ENCODE measurements around the gene ZEB2.

Gene ZEB2

DNA sequence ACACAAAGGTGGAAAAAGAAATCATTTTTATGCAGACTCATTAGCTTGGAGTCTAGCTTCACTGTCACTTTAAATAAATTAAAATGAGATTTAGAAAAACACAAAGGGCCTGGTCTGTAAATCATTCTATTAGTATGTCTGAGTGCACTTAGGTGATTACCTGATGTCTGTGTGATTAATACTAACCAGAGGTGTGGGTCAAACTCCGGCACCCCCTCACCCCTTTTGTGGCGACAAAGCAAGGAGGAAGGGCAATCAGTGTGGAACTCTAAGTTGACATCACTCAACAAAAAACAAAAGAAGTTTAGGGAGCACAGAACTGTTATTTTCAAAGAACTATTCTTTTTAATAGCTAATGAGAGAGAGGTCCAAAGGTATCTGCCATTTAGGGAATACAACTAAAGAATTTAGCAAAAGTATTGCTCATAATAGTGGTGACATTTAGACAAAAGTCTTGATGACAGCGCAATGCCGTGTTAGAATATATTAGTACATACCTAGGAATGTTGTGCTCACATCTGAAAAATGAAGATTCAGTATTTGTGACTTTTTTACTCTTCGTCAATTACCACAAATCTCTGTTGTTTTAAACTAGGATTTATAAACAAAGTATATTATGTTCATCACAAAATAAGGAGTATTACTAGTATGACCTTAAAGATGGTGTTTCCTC, 66.3 kb downstream of the ZEB2 start:
- peaks cover 7% of the 10 kb centered on the region; the same call in 1 of the 2 replicates for H3K79me2 ChIP-seq (ENCODE audit: insufficient read depth, low read length)
- no peaks in the 10 kb centered on the region for H3K27me3 ChIP-seq (ENCODE audit: insufficient read depth, low read length, poor library complexity, severe bottlenecking)
- H4K20me1 ChIP-seq (ENCODE audit: insufficient read depth, low read length, poor library complexity, severe bottlenecking): no peaks in the 10 kb centered on the region
- peaks cover 46% of the 10 kb centered on the region for H3K4me1 ChIP-seq (ENCODE audit: insufficient read depth, low read length, poor library complexity, severe bottlenecking)
- no peak overlapping the region for H2AFZ ChIP-seq (ENCODE audit: low read length)
- H3F3A ChIP-seq (ENCODE audit: low read depth): no peaks in the 10 kb centered on the region
- TF ChIP-seq, protein P1, sequence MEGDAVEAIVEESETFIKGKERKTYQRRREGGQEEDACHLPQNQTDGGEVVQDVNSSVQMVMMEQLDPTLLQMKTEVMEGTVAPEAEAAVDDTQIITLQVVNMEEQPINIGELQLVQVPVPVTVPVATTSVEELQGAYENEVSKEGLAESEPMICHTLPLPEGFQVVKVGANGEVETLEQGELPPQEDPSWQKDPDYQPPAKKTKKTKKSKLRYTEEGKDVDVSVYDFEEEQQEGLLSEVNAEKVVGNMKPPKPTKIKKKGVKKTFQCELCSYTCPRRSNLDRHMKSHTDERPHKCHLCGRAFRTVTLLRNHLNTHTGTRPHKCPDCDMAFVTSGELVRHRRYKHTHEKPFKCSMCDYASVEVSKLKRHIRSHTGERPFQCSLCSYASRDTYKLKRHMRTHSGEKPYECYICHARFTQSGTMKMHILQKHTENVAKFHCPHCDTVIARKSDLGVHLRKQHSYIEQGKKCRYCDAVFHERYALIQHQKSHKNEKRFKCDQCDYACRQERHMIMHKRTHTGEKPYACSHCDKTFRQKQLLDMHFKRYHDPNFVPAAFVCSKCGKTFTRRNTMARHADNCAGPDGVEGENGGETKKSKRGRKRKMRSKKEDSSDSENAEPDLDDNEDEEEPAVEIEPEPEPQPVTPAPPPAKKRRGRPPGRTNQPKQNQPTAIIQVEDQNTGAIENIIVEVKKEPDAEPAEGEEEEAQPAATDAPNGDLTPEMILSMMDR (conservative IDR thresholded peaks at IDR 0.05; ENCODE audit: low read length): no peak
- TF ChIP-seq EZH2phosphoT487 (IDR thresholded peaks at IDR 0.05; ENCODE audit: borderline replicate concordance): no peak
- H3K4me3 ChIP-seq (ENCODE audit: low read length, poor library complexity, severe bottlenecking): no peak overlapping the region
- no peaks in the 10 kb centered on the region for H3K9me2 ChIP-seq (replicated peaks; ENCODE audit: low read depth, low read length)
- H3K9me3 ChIP-seq (ENCODE audit: insufficient read depth, low read depth, low read length): no peaks in the 10 kb centered on the region
- no peak overlapping the region for H3K9ac ChIP-seq (ENCODE audit: low read depth, low read length, poor library complexity, severe bottlenecking)
- no peaks in the 10 kb centered on the region for H3K36me3 ChIP-seq (ENCODE audit: insufficient read depth, low read length)
- H3K4me2 ChIP-seq (ENCODE audit: low read depth, low read length, poor library complexity, severe bottlenecking): no peak overlapping the region

GRCh38 chr2:144452989-144453336, 67.0 kb downstream of the ZEB2 start:
- Histone ChIP-seq H3K4me1 (ENCODE audit: insufficient read depth, low read length, poor library complexity, severe bottlenecking) (peaks cover 44% of the 10 kb centered on the region), H3K9ac (ENCODE audit: low read depth, low read length, poor library complexity, severe bottlenecking) (no peak overlapping the region), H3K27me3 (ENCODE audit: insufficient read depth, low read length, poor library complexity, severe bottlenecking) (no peaks in the 10 kb centered on the region), H3K36me3 (ENCODE audit: insufficient read depth, low read length) (no peaks in the 10 kb centered on the region), H2AFZ (ENCODE audit: low read length) (no peak overlapping the region), H4K20me1 (ENCODE audit: insufficient read depth, low read length, poor library complexity, severe bottlenecking) (no peaks in the 10 kb centered on the region), H3K79me2 (ENCODE audit: insufficient read depth, low read length) (peaks cover 8% of the 10 kb centered on the region; the same call in 1 of the 2 replicates), H3K4me2 (ENCODE audit: low read depth, low read length, poor library complexity, severe bottlenecking) (no peak overlapping the region), H3K9me3 (ENCODE audit: insufficient read depth, low read depth, low read length) (no peaks in the 10 kb centered on the region), H3K4me3 (ENCODE audit: low read length, poor library complexity, severe bottlenecking) (no peak overlapping the region), H3F3A (ENCODE audit: low read depth) (no peaks in the 10 kb centered on the region), H3K9me2 (replicated peaks; ENCODE audit: low read depth, low read length) (no peaks in the 10 kb centered on the region)
- no peak for TF ChIP-seq EZH2phosphoT487 (IDR thresholded peaks at IDR 0.05; ENCODE audit: borderline replicate concordance)
- TF ChIP-seq, protein P1 (conservative IDR thresholded peaks at IDR 0.05; ENCODE audit: low read length): no peak

GRCh38 chr2:144452169-144452988, 67.5 kb downstream of the ZEB2 start:
- H3K79me2 ChIP-seq (ENCODE audit: insufficient read depth, low read length): peaks cover 8% of the 10 kb centered on the region; the same call in 1 of the 2 replicates
- no peaks in the 10 kb centered on the region for H3K36me3 ChIP-seq (ENCODE audit: insufficient read depth, low read length)
- no peak overlapping the region for H2AFZ ChIP-seq (ENCODE audit: low read length)

More at GRCh38 chr2:144452169-144452988, 67.5 kb downstream of the ZEB2 start:
- no peaks in the 10 kb centered on the region for H3K9me3 ChIP-seq (ENCODE audit: insufficient read depth, low read depth, low read length)
- no peak overlapping the region for H3K4me2 ChIP-seq (ENCODE audit: low read depth, low read length, poor library complexity, severe bottlenecking)
- H4K20me1 ChIP-seq (ENCODE audit: insufficient read depth, low read length, poor library complexity, severe bottlenecking): no peaks in the 10 kb centered on the region
- no peak overlapping the region for H3K9ac ChIP-seq (ENCODE audit: low read depth, low read length, poor library complexity, severe bottlenecking)
- no peaks in the 10 kb centered on the region for H3F3A ChIP-seq (ENCODE audit: low read depth)
- H3K4me1 ChIP-seq (ENCODE audit: insufficient read depth, low read length, poor library complexity, severe bottlenecking): peaks cover 44% of the 10 kb centered on the region
- TF ChIP-seq, protein P1 (conservative IDR thresholded peaks at IDR 0.05; ENCODE audit: low read length): no peak
- TF ChIP-seq EZH2phosphoT487 (IDR thresholded peaks at IDR 0.05; ENCODE audit: borderline replicate concordance): no peak
- no peak overlapping the region for H3K4me3 ChIP-seq (ENCODE audit: low read length, poor library complexity, severe bottlenecking)
- no peaks in the 10 kb centered on the region for H3K27me3 ChIP-seq (ENCODE audit: insufficient read depth, low read length, poor library complexity, severe bottlenecking)
- no peaks in the 10 kb centered on the region for H3K9me2 ChIP-seq (replicated peaks; ENCODE audit: low read depth, low read length)

Data from Loucy (cell line).